ENCODE measurements around the gene PLCG2.

Gene PLCG2

GRCh38 chr16:81908466-81909262 is 129.6 kb downstream of the PLCG2 start:
- no peaks in the 10 kb centered on the region for H3K9me3 ChIP-seq
- TF ChIP-seq CTCF (IDR thresholded peaks at IDR 0.05), result no peak
- H3K27ac ChIP-seq, result no peak overlapping the region
- H3K4me1 ChIP-seq (ENCODE audit: control insufficient read depth in 1 of 2, insufficient read depth in 1 of 2, low read depth in 1 of 2, low read length in 1 of 2), result no peaks in the 10 kb centered on the region
- no peaks in the 10 kb centered on the region for H3K27me3 ChIP-seq
- H3K4me3 ChIP-seq (ENCODE audit: low read depth in 1 of 2, low read length in 1 of 2), result no peak overlapping the region
- peaks cover 94% of the 10 kb centered on the region for H3K36me3 ChIP-seq

GRCh38 chr16:81910366-81910885 is 131.3 kb downstream of the PLCG2 start:
- Histone ChIP-seq H3K27ac (no peak overlapping the region), H3K27me3 (no peaks in the 10 kb centered on the region), H3K9me3 (no peaks in the 10 kb centered on the region), H3K4me1 (ENCODE audit: control insufficient read depth in 1 of 2, insufficient read depth in 1 of 2, low read depth in 1 of 2, low read length in 1 of 2) (no peaks in the 10 kb centered on the region), H3K4me3 (ENCODE audit: low read depth in 1 of 2, low read length in 1 of 2) (no peak overlapping the region), H3K36me3 (peaks cover 94% of the 10 kb centered on the region)
- TF ChIP-seq CTCF (IDR thresholded peaks at IDR 0.05), result no peak

GRCh38 chr16:81912395-81912794 is 133.3 kb downstream of the PLCG2 start:
- Histone ChIP-seq H3K9me3 (no peaks in the 10 kb centered on the region), H3K4me3 (ENCODE audit: low read depth in 1 of 2, low read length in 1 of 2) (no peak overlapping the region), H3K36me3 (peaks cover 92% of the 10 kb centered on the region), H3K27ac (no peak overlapping the region), H3K27me3 (no peaks in the 10 kb centered on the region), H3K4me1 (ENCODE audit: control insufficient read depth in 1 of 2, insufficient read depth in 1 of 2, low read depth in 1 of 2, low read length in 1 of 2) (no peaks in the 10 kb centered on the region)
- TF ChIP-seq CTCF (IDR thresholded peaks at IDR 0.05), result no peak

GRCh38 chr16:81913222-81913621 is 134.1 kb downstream of the PLCG2 start:
- H3K36me3 ChIP-seq, result peaks cover 91% of the 10 kb centered on the region

GRCh38 chr16:81917375-81917774 is 138.3 kb downstream of the PLCG2 start:
- Histone ChIP-seq H3K27ac (no peak overlapping the region), H3K9me3 (no peaks in the 10 kb centered on the region), H3K4me1 (ENCODE audit: control insufficient read depth in 1 of 2, insufficient read depth in 1 of 2, low read depth in 1 of 2, low read length in 1 of 2) (no peaks in the 10 kb centered on the region), H3K36me3 (peaks cover 93% of the 10 kb centered on the region), H3K27me3 (no peaks in the 10 kb centered on the region), H3K4me3 (ENCODE audit: low read depth in 1 of 2, low read length in 1 of 2) (no peak overlapping the region)
- no peak for TF ChIP-seq CTCF (IDR thresholded peaks at IDR 0.05)

More at GRCh38 chr16:81913222-81913621, 134.1 kb downstream of the PLCG2 start:
- Histone ChIP-seq H3K4me3 (ENCODE audit: low read depth in 1 of 2, low read length in 1 of 2) (no peak overlapping the region), H3K4me1 (ENCODE audit: control insufficient read depth in 1 of 2, insufficient read depth in 1 of 2, low read depth in 1 of 2, low read length in 1 of 2) (no peaks in the 10 kb centered on the region), H3K27me3 (no peaks in the 10 kb centered on the region), H3K27ac (no peak overlapping the region), H3K9me3 (no peaks in the 10 kb centered on the region)
- TF ChIP-seq CTCF (IDR thresholded peaks at IDR 0.05), result no peak

Data from neutrophil (primary cell).